HepG2 (cell line): ENCODE data around the gene IER2. TPM values are rescaled to one million over a fixed set of nuclear protein-coding genes. Genes with fewer than 3 reads are reported as not detected.

Experiments
- CCDC6 ChIP-seq: sonication (generic); formaldehyde crosslinking; IDR thresholded peaks from 2 replicates; pipeline ENCODE4 v1.8.1; 2022; ENCODE audit warnings: mild to moderate bottlenecking, missing genetic modification reagents, moderate library complexity
- SIN3B ChIP-seq: fragments of 150-350 bp; IDR thresholded peaks from 2 replicates; pipeline ENCODE4 v1.6.1; 2014; ENCODE audit warnings: low read length
- SRSF9 ChIP-seq: fragments of 200-400 bp; formaldehyde crosslinking; IDR thresholded peaks from 2 replicates; pipeline ENCODE4 v1.6.1; 2018; ENCODE audit warnings: borderline replicate concordance, mild to moderate bottlenecking, low read depth, low read length; ENCODE audit not compliant: insufficient read depth, poor library complexity, severe bottlenecking
- STAT5B ChIP-seq: sonication (generic); formaldehyde crosslinking; IDR thresholded peaks from 2 replicates; pipeline ENCODE4 v1.4.0; 2020; ENCODE audit warnings: missing genetic modification reagents
- TBX3 ChIP-seq: fragments of 450-650 bp; IDR thresholded peaks from 2 replicates; pipeline ENCODE4 v1.6.1; 2017; ENCODE audit warnings: antibody characterized with exemption, mild to moderate bottlenecking, inconsistent platforms, borderline replicate concordance
- ZNF775 ChIP-seq: sonication (generic); formaldehyde crosslinking; IDR thresholded peaks from 2 replicates; pipeline ENCODE4 v1.4.0; 2020; ENCODE audit warnings: missing genetic modification reagents, mild to moderate bottlenecking, moderate library complexity, borderline replicate concordance
- polyA plus RNA-seq, 8 experiments: library from polyadenylated mRNA; depleted of rRNA in 3 of 8; stranded (reverse) in 7 of 8; unstranded in 1 of 8; fragments of >200 nt; fragmentation: Illumina TruSeq in 4 of 8; extraction: Trizol in 4 of 8; gene quantifications; 2 replicates each; pipeline versions ENCODE4 v1.2.1 to v1.2.3, GENCODE V29; 2011 to 2016; ENCODE audit warnings: low read depth in 4 of 8, missing spikeins in 1 of 8, mixed read lengths in 1 of 8; ENCODE audit not compliant: insufficient read depth in 1 of 8
- total RNA-seq, 5 experiments: library from RNA; depleted of rRNA; stranded (reverse); fragments of >200 nt; fragmentation: Illumina TruSeq; extraction: Trizol; gene quantifications; 2 replicates each; pipeline ENCODE4 v1.2.3, GENCODE V29; 2016; ENCODE audit warnings: low read depth in 1 of 5
- TF ChIP-seq, protein P1 (sequence below), 2 experiments: fragments of 450-650 bp in 1 of 2; sonication (generic) in 1 of 2; formaldehyde crosslinking; IDR thresholded peaks; 2 replicates each; pipeline versions ENCODE4 v1.5.0 to v1.8.0; 2020 to 2022; ENCODE audit warnings: mild to moderate bottlenecking in 1 of 2, missing genetic modification reagents in 1 of 2
- TF ChIP-seq, protein P2 (sequence below), 2 experiments: sonication (generic) in 1 of 2; formaldehyde crosslinking in 1 of 2; IDR thresholded peaks; 2 replicates each; pipeline versions ENCODE4 v1.6.1 to v1.9.0; 2014 to 2022; ENCODE audit warnings: antibody characterized with exemption in 1 of 2, borderline replicate concordance in 1 of 2, inconsistent platforms in 1 of 2, low read depth in 1 of 2, missing genetic modification reagents in 1 of 2
- TF ChIP-seq, protein P3 (sequence below): sonication (generic); formaldehyde crosslinking; IDR thresholded peaks from 2 replicates; pipeline ENCODE4 v1.4.0; 2020; ENCODE audit warnings: missing genetic modification reagents, borderline replicate concordance
- TF ChIP-seq, protein P4 (sequence below): sonication (generic); formaldehyde crosslinking; IDR thresholded peaks from 2 replicates; pipeline ENCODE4 v1.4.0; 2020; ENCODE audit warnings: missing genetic modification reagents, mild to moderate bottlenecking, borderline replicate concordance
- TF ChIP-seq, protein P5 (sequence below): sonication (generic); formaldehyde crosslinking; conservative IDR thresholded peaks from 2 replicates; pipeline ENCODE4 v1.8.0; 2022; ENCODE audit warnings: mild to moderate bottlenecking, moderate library complexity, missing genetic modification reagents

The IER2 gene
- total and polyA plus RNA-seq, 2 of the 13 experiments (the other 11 are each of a cell fraction or from before 2014, with no cell fraction given), result 10.1 to 14.3 TPM

DNA sequence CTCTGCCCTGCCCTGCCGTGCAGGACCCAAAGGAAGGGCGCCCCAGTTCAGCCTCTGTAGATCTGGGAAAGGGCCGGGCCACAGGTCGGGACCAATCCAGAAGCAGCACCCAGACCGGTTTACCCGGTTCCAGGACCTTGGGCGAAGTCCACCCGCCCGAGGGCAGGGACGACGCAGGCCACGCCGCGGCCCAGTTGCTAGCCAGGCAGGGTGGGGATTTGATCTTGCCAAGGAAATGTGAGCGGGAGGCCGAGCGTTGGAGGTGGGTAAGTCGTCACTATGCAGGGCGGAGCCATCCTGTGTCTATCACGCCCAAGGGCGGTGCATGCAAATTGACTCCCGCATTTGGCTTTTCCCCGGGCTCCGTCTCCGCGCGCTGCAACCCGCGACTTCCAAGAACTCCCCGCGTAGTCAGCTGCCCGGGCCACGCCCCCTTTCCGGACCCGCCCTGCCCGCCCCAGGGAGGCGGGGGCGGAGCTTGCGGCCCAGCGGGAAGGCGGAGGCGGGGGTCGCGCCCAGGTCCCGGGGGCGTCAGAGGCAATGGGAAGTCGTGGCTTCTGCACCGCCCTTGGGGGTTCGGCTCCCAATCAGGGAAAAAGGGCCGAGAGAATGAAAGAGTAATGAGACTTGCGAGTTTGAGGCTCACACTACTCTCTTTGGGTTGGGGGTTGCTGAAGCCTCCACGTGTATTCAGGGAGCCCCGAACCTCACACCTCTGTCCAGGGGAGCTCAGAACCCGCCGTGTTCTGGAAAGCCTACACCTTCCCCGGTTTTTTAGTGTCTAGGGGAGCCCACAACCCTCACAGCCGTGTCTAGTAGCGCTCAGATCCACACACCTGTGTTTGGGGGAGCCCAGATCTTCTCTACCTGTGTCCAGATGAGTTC, 12.8 kb downstream of the IER2 start (continued):
- TF ChIP-seq, protein P1, sequence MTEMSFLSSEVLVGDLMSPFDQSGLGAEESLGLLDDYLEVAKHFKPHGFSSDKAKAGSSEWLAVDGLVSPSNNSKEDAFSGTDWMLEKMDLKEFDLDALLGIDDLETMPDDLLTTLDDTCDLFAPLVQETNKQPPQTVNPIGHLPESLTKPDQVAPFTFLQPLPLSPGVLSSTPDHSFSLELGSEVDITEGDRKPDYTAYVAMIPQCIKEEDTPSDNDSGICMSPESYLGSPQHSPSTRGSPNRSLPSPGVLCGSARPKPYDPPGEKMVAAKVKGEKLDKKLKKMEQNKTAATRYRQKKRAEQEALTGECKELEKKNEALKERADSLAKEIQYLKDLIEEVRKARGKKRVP (CRISPR knock-in tag; IDR thresholded peaks at IDR 0.05), result no peak
- TF ChIP-seq STAT5B (CRISPR knock-in tag) (no peak), ZNF775 (no peak), CCDC6 (CRISPR knock-in tag) (peak; percentile 76), TBX3 (no peak), SRSF9 (no peak), SIN3B (no peak)
- TF ChIP-seq, protein P2, sequence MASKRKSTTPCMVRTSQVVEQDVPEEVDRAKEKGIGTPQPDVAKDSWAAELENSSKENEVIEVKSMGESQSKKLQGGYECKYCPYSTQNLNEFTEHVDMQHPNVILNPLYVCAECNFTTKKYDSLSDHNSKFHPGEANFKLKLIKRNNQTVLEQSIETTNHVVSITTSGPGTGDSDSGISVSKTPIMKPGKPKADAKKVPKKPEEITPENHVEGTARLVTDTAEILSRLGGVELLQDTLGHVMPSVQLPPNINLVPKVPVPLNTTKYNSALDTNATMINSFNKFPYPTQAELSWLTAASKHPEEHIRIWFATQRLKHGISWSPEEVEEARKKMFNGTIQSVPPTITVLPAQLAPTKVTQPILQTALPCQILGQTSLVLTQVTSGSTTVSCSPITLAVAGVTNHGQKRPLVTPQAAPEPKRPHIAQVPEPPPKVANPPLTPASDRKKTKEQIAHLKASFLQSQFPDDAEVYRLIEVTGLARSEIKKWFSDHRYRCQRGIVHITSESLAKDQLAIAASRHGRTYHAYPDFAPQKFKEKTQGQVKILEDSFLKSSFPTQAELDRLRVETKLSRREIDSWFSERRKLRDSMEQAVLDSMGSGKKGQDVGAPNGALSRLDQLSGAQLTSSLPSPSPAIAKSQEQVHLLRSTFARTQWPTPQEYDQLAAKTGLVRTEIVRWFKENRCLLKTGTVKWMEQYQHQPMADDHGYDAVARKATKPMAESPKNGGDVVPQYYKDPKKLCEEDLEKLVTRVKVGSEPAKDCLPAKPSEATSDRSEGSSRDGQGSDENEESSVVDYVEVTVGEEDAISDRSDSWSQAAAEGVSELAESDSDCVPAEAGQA (IDR thresholded peaks at IDR 0.05; ENCODE audit: low read depth), result no peak
- TF ChIP-seq, protein P2 (CRISPR knock-in tag; IDR thresholded peaks at IDR 0.05; ENCODE audit: borderline replicate concordance), result no peak
- TF ChIP-seq, protein P3, sequence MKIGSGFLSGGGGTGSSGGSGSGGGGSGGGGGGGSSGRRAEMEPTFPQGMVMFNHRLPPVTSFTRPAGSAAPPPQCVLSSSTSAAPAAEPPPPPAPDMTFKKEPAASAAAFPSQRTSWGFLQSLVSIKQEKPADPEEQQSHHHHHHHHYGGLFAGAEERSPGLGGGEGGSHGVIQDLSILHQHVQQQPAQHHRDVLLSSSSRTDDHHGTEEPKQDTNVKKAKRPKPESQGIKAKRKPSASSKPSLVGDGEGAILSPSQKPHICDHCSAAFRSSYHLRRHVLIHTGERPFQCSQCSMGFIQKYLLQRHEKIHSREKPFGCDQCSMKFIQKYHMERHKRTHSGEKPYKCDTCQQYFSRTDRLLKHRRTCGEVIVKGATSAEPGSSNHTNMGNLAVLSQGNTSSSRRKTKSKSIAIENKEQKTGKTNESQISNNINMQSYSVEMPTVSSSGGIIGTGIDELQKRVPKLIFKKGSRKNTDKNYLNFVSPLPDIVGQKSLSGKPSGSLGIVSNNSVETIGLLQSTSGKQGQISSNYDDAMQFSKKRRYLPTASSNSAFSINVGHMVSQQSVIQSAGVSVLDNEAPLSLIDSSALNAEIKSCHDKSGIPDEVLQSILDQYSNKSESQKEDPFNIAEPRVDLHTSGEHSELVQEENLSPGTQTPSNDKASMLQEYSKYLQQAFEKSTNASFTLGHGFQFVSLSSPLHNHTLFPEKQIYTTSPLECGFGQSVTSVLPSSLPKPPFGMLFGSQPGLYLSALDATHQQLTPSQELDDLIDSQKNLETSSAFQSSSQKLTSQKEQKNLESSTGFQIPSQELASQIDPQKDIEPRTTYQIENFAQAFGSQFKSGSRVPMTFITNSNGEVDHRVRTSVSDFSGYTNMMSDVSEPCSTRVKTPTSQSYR (CRISPR knock-in tag), result peak; percentile 66; the same call in 1 of the 2 replicates
- TF ChIP-seq, protein P4, sequence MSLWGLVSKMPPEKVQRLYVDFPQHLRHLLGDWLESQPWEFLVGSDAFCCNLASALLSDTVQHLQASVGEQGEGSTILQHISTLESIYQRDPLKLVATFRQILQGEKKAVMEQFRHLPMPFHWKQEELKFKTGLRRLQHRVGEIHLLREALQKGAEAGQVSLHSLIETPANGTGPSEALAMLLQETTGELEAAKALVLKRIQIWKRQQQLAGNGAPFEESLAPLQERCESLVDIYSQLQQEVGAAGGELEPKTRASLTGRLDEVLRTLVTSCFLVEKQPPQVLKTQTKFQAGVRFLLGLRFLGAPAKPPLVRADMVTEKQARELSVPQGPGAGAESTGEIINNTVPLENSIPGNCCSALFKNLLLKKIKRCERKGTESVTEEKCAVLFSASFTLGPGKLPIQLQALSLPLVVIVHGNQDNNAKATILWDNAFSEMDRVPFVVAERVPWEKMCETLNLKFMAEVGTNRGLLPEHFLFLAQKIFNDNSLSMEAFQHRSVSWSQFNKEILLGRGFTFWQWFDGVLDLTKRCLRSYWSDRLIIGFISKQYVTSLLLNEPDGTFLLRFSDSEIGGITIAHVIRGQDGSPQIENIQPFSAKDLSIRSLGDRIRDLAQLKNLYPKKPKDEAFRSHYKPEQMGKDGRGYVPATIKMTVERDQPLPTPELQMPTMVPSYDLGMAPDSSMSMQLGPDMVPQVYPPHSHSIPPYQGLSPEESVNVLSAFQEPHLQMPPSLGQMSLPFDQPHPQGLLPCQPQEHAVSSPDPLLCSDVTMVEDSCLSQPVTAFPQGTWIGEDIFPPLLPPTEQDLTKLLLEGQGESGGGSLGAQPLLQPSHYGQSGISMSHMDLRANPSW, result no peak
- TF ChIP-seq, protein P5, sequence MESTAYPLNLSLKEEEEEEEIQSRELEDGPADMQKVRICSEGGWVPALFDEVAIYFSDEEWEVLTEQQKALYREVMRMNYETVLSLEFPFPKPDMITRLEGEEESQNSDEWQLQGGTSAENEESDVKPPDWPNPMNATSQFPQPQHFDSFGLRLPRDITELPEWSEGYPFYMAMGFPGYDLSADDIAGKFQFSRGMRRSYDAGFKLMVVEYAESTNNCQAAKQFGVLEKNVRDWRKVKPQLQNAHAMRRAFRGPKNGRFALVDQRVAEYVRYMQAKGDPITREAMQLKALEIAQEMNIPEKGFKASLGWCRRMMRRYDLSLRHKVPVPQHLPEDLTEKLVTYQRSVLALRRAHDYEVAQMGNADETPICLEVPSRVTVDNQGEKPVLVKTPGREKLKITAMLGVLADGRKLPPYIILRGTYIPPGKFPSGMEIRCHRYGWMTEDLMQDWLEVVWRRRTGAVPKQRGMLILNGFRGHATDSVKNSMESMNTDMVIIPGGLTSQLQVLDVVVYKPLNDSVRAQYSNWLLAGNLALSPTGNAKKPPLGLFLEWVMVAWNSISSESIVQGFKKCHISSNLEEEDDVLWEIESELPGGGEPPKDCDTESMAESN (CRISPR knock-in tag), result peak; percentile 91
